Osteoblast (primary cell): ENCODE results near the gene NNMT. TPM values are rescaled to one million over a fixed set of nuclear protein-coding genes. Genes with fewer than 3 reads are reported as not detected.
A peak's percentile ranks its signal among the peaks of the same experiment; 100 is the strongest.

Experiments
- DNase-seq: peaks from one replicate; pipeline ENCODE4 v3.0.0; 2011; ENCODE audit warnings: low spot score, mixed read lengths; ENCODE audit not compliant: insufficient read length; ENCODE audit errors: missing footprints
- H2AFZ ChIP-seq: 2 replicates; pipeline ENCODE4 v1.6.0; 2011; ENCODE audit warnings: mild to moderate bottlenecking, low read length
- H3K27ac ChIP-seq: 2 replicates; pipeline ENCODE4 v1.5.1; 2011; ENCODE audit warnings: mild to moderate bottlenecking, low read depth, low read length, moderate library complexity
- H3K27me3 ChIP-seq: 2 replicates; pipeline ENCODE4 v1.6.0; 2012; ENCODE audit warnings: mild to moderate bottlenecking, control low read depth, inconsistent platforms, low read length, moderate library complexity; ENCODE audit not compliant: insufficient read depth
- H3K36me3 ChIP-seq: 2 replicates; pipeline ENCODE4 v1.5.1; 2011; ENCODE audit warnings: mild to moderate bottlenecking, low read length, control low read depth, moderate library complexity; ENCODE audit not compliant: insufficient read depth
- H3K4me1 ChIP-seq: 2 replicates; pipeline ENCODE4 v1.5.1; 2011; ENCODE audit warnings: mild to moderate bottlenecking, low read length, control low read depth, moderate library complexity; ENCODE audit not compliant: insufficient read depth
- H3K4me2 ChIP-seq: 2 replicates; pipeline ENCODE4 v1.6.0; 2011; ENCODE audit warnings: mild to moderate bottlenecking, low read length; ENCODE audit not compliant: insufficient read depth
- H3K4me3 ChIP-seq: fragments of 200-600 bp; sonication (generic); 3 replicates; pipeline ENCODE4 v1.5.1; 2012; ENCODE audit warnings: mild to moderate bottlenecking, low read length, inconsistent platforms; ENCODE audit not compliant: insufficient read depth
- H3K79me2 ChIP-seq: 2 replicates; pipeline ENCODE4 v1.6.0; 2012; ENCODE audit warnings: mild to moderate bottlenecking, low read length, control low read depth, inconsistent platforms; ENCODE audit not compliant: insufficient read depth
- H3K9me3 ChIP-seq: 2 replicates; pipeline ENCODE4 v1.5.1; 2011; ENCODE audit warnings: low read depth, low read length, control low read depth
- H4K20me1 ChIP-seq: 2 replicates; pipeline ENCODE4 v1.6.0; 2012; ENCODE audit warnings: mild to moderate bottlenecking, low read length, control low read depth; ENCODE audit not compliant: insufficient read depth
- total RNA-seq: library from RNA; depleted of rRNA; stranded (reverse); fragments of >200 nt; gene quantifications from 2 replicates; pipeline ENCODE4 v1.2.3, GENCODE V29; 2012
- TF ChIP-seq, protein P1 (sequence below): IDR thresholded peaks from 2 replicates; pipeline ENCODE4 v1.5.1; 2011; ENCODE audit warnings: mild to moderate bottlenecking, low read depth, low read length, moderate library complexity; ENCODE audit errors: extremely low read depth

The NNMT gene
- total RNA-seq, 1 donor = 1,196 TPM

- H2AFZ ChIP-seq = no peak overlapping the region
- peak overlapping the region; percentile 90 for H3K27ac ChIP-seq
- peaks cover 4% of the 10 kb centered on the region for H4K20me1 ChIP-seq
- H3K9me3 ChIP-seq = no peaks in the 10 kb centered on the region
- H3K4me3 ChIP-seq = no peak overlapping the region
- no peak overlapping the region for H3K4me2 ChIP-seq
- H3K79me2 ChIP-seq = peaks cover 28% of the 10 kb centered on the region
- no peak for DNase-seq
- TF ChIP-seq, protein P1, sequence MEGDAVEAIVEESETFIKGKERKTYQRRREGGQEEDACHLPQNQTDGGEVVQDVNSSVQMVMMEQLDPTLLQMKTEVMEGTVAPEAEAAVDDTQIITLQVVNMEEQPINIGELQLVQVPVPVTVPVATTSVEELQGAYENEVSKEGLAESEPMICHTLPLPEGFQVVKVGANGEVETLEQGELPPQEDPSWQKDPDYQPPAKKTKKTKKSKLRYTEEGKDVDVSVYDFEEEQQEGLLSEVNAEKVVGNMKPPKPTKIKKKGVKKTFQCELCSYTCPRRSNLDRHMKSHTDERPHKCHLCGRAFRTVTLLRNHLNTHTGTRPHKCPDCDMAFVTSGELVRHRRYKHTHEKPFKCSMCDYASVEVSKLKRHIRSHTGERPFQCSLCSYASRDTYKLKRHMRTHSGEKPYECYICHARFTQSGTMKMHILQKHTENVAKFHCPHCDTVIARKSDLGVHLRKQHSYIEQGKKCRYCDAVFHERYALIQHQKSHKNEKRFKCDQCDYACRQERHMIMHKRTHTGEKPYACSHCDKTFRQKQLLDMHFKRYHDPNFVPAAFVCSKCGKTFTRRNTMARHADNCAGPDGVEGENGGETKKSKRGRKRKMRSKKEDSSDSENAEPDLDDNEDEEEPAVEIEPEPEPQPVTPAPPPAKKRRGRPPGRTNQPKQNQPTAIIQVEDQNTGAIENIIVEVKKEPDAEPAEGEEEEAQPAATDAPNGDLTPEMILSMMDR = no peak
- H3K27me3 ChIP-seq = no peaks in the 10 kb centered on the region
- peaks cover 79% of the 10 kb centered on the region for H3K4me1 ChIP-seq
- H3K36me3 ChIP-seq = peaks cover 37% of the 10 kb centered on the region
Measured at GRCh38 chr11:114318361-114318760, 22.2 kb downstream of the NNMT start.

DNA sequence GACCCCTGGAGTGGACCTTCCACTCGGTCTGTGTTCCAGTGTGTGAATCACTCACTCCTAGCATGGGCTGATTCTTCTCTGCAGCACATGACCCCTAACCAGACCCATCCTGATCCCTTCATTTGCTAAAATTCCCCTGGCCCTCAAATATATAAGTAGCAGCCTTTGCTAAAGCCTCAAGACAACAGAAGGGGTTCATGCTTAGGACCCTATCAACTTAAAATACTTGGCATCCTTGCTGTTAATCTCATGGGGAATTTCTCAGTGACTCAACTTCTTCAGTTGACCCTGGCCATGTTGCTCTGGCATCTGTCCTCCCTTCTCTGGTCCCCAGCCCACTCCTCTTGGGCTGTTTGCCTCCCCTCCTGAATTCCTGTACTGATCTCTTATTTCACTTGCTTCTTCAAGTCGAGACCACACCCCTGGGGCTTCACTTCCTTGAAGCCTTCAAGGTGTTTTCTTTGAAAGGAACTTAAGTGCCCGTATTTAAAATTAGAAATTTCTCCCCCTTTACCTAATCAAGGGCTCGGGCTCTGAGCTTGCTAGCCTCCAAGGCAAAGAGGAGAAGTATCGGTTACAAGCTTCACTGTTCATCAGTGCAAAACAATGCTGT, 23.6 kb downstream of the NNMT start:
- Histone ChIP-seq H3K36me3 (peaks cover 22% of the 10 kb centered on the region), H3K4me3 (no peak overlapping the region), H3K79me2 (peaks cover 13% of the 10 kb centered on the region), H4K20me1 (peaks cover 4% of the 10 kb centered on the region), H2AFZ (no peak overlapping the region), H3K9me3 (no peaks in the 10 kb centered on the region), H3K4me2 (no peak overlapping the region), H3K27me3 (no peaks in the 10 kb centered on the region), H3K4me1 (peaks cover 68% of the 10 kb centered on the region), H3K27ac (peak overlapping the region; percentile 85)
- TF ChIP-seq, protein P1 = no peak
- no peak for DNase-seq

DNA sequence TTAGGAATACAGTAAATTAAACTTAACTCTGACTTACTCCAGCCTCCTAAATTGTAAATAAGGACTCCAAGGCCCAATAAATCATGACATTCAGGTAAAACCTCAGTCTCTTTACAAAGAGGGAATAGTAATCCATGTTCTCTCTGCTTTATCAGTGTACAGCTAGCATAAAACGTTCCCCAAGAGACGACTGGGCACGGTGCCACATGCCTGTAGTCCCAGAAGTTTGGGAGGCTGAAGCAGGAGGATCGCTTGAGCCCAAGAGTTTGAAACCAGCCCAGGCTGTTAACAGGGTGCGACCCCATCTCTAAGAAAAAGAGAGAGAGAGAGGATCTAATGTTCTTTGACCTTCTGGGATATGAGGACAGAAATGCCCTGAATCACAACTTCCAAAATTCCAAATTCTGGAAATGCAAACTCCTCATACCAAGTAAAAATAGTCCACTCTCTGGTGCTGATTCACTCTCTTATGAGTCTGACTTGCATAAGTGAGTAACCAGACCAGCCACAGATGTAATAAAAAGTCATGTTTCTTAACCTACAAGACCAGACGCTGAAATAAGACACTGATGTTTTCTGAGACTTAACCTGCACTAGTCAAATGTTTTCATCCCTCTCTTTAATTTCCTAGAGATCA, 25.5 kb downstream of the NNMT start:
- Histone ChIP-seq H3K4me2 (peak overlapping the region; percentile 66), H3K27ac (peak overlapping the region; percentile 85), H4K20me1 (peaks cover under 1% of the 10 kb centered on the region), H3K36me3 (peaks cover 3% of the 10 kb centered on the region), H3K27me3 (no peaks in the 10 kb centered on the region), H3K9me3 (no peaks in the 10 kb centered on the region), H2AFZ (no peak overlapping the region), H3K79me2 (no peaks in the 10 kb centered on the region), H3K4me1 (peaks cover 56% of the 10 kb centered on the region), H3K4me3 (peak overlapping the region; percentile 21)
- DNase-seq = peak; percentile 18
- TF ChIP-seq, protein P1 = no peak

DNA sequence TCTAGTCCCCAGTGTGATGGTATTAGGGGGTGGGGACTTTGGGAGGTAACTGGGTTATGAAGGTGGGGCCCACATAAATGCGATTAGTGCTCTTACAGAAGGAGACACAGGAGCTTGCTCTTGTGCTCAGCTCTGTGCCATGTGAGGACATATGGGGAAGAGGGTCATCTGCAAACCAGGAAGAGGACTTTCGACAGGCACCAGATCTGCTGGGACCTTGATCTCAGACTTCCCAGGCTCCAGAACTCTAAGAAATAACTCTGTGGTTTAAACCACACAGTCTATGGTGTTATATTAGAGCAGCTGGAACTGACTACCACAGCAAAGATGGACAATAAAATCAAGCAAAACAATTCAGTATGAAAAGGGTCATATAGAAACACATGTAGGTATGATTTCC, 26.7 kb downstream of the NNMT start:
- Histone ChIP-seq H3K9me3 (no peaks in the 10 kb centered on the region), H3K4me3 (no peak overlapping the region), H3K4me1 (peaks cover 44% of the 10 kb centered on the region), H3K27me3 (no peaks in the 10 kb centered on the region), H3K36me3 (no peaks in the 10 kb centered on the region), H3K79me2 (no peaks in the 10 kb centered on the region), H3K27ac (no peak overlapping the region), H2AFZ (no peak overlapping the region), H4K20me1 (no peaks in the 10 kb centered on the region), H3K4me2 (no peak overlapping the region)
- DNase-seq = no peak
- TF ChIP-seq, protein P1 = no peak
